GM13976 (cell line): Measurements from ENCODE around the gene PEMT.

ENCODE experiments used
- DNase-seq: peaks from one replicate; pipeline ENCODE4 v3.0.0; 2012; ENCODE audit warnings: low spot score
- CTCF ChIP-seq: IDR thresholded peaks from 2 replicates; pipeline ENCODE4 v1.5.1; 2012; ENCODE audit warnings: borderline replicate concordance, mild to moderate bottlenecking; ENCODE audit not compliant: insufficient read depth; ENCODE audit errors: extremely low read depth, missing control alignments, control extremely low read depth
- in situ Hi-C: fragments of 300-500 bp; cut with MboI; formaldehyde crosslinking; loops from one replicate; pipeline ENCODE4 v1.12.0; 2022; ENCODE audit warnings: low sequenced_read_pairs, mixed read lengths, inconsistent platforms; ENCODE audit not compliant: unreplicated experiment

The PEMT gene

GRCh38 chr17:17493986-17494466 is 97.5 kb downstream of the PEMT start:
- in situ Hi-C loops, result no loop called here
- DNase-seq, result no peak
- no peak for TF ChIP-seq CTCF

GRCh38 chr17:17493249-17493985 is 98.1 kb downstream of the PEMT start:
- no peak for DNase-seq
- in situ Hi-C loops, result no loop called here
- no peak for TF ChIP-seq CTCF

GRCh38 chr17:17492571-17492970 is 98.9 kb downstream of the PEMT start:
- in situ Hi-C loops, result no loop called here
- no peak for TF ChIP-seq CTCF
- no peak for DNase-seq

- in situ Hi-C loops, result no loop called here
- DNase-seq, result no peak
- no peak for TF ChIP-seq CTCF
Observed at GRCh38 chr17:17492085-17492484, 99.4 kb downstream of the PEMT start.

GRCh38 chr17:17491546-17491988 is 99.9 kb downstream of the PEMT start:
- TF ChIP-seq CTCF, result no peak
- in situ Hi-C loops, result no loop called here
- no peak for DNase-seq

GRCh38 chr17:17491031-17491471 is 100.5 kb downstream of the PEMT start:
- DNase-seq, result no peak
- no peak for TF ChIP-seq CTCF
- in situ Hi-C loops, result no loop called here
